Body of pancreas (tissue), 4 donors: ENCODE measurements around the gene TMPRSS2.

ENCODE experiments used
- POLR2A ChIP-seq, 3 donors: fragments of 450-650 bp; IDR thresholded peaks; one replicate each; pipeline ENCODE4 v1.6.1; 2016; ENCODE audit warnings: antibody characterized with exemption in 3 of 3, mild to moderate bottlenecking in 2 of 3
- TF ChIP-seq, protein P1 (sequence below), 7 experiments: fragments of 450-650 bp in 4 of 7; fragments of 200-600 bp in 3 of 7; sonication (generic) in 3 of 7; IDR thresholded peaks; one replicate each; pipeline ENCODE4 v1.5.1; 2016 to 2019; ENCODE audit warnings: antibody characterized with exemption in 7 of 7

DNA sequence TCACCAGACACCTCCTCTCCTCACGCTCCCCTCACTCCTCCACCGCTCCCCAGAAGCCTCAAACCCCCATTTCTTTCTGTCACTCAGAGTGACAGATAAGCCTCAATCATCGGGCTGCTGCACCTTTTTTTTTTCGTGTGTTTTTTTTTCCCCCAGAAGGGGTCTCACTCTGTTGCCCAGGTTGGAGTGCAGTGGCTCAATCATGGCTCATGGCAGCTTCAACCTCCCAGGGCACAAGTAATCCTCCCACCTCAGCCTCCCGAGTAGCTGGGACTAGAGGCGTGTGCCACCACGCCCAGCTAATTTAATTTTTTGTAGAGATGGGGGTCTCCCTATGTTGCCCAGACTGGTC, 1.2 kb upstream of the TMPRSS2 start:
- TF ChIP-seq, protein P1, sequence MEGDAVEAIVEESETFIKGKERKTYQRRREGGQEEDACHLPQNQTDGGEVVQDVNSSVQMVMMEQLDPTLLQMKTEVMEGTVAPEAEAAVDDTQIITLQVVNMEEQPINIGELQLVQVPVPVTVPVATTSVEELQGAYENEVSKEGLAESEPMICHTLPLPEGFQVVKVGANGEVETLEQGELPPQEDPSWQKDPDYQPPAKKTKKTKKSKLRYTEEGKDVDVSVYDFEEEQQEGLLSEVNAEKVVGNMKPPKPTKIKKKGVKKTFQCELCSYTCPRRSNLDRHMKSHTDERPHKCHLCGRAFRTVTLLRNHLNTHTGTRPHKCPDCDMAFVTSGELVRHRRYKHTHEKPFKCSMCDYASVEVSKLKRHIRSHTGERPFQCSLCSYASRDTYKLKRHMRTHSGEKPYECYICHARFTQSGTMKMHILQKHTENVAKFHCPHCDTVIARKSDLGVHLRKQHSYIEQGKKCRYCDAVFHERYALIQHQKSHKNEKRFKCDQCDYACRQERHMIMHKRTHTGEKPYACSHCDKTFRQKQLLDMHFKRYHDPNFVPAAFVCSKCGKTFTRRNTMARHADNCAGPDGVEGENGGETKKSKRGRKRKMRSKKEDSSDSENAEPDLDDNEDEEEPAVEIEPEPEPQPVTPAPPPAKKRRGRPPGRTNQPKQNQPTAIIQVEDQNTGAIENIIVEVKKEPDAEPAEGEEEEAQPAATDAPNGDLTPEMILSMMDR (IDR thresholded peaks at IDR 0.05), result peak in 1 of 7 experiments; percentile 32
- TF ChIP-seq POLR2A (IDR thresholded peaks at IDR 0.05), result no peak
